Fibroblast of mammary gland (primary cell): ENCODE data around the gene CDYL2.

ENCODE experiments used
- DNase-seq: peaks from one replicate; pipeline ENCODE4 v3.0.0-alpha.2; 2010; ENCODE audit warnings: low read depth
- H3K4me3 ChIP-seq: 2 replicates; pipeline ENCODE4 v1.5.1; 2011; ENCODE audit warnings: low read depth, mild to moderate bottlenecking, low read length, moderate library complexity; ENCODE audit not compliant: control insufficient read depth
- TF ChIP-seq, protein P1 (sequence below): conservative IDR thresholded peaks from 2 replicates; pipeline ENCODE4 v1.5.1; 2011; ENCODE audit warnings: low read depth, low read length, inconsistent platforms; ENCODE audit not compliant: control insufficient read depth, insufficient read depth

The CDYL2 gene

DNA sequence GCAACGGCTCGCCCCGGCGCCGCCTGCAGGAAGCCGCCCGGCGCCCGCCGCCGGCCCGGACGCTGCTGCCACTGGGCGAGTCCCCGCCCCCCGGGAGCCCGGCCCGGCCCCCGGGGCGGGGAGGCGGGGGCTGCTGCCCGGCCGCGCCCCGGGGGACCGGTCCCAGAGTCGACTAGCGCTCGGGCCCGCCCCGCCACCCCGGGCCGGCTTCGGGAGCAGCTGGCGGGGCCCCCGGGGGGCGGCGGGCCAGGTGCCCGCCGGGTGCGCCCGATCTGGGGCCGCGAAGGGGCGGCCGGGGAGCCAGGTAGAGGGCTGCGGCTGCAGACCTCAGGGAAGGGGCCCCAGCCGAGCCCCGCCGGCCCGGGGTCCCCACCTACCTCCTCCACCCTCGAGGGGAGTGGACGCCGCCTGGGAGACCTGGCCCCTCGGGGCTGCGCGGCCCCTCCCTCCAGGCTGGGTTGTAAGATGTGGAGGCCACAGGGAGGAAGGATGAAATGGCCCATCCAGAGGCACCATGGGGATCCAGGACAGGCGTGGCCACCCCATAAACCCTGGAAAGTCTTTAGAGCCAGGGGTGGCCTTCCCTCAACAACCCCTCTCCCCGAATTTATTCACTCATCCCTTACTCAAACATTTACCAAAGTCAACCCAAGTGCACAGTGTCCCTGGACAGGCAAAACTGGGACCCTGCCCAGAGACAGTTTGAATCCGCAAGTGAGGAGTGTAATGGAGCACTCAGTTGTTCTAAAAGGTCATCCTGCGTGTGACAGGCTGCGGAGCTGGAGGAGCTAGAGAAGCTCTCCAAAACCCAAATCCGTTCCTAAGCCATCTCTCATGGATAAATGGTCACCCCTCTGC lies at the start of gene CDYL2:
Gene CDYL2, minus strand, starts transcription at position 73 of the 858 bp plus-strand sequence. CDS start 425 bp downstream, outside the sequence.
- TF ChIP-seq, protein P1, sequence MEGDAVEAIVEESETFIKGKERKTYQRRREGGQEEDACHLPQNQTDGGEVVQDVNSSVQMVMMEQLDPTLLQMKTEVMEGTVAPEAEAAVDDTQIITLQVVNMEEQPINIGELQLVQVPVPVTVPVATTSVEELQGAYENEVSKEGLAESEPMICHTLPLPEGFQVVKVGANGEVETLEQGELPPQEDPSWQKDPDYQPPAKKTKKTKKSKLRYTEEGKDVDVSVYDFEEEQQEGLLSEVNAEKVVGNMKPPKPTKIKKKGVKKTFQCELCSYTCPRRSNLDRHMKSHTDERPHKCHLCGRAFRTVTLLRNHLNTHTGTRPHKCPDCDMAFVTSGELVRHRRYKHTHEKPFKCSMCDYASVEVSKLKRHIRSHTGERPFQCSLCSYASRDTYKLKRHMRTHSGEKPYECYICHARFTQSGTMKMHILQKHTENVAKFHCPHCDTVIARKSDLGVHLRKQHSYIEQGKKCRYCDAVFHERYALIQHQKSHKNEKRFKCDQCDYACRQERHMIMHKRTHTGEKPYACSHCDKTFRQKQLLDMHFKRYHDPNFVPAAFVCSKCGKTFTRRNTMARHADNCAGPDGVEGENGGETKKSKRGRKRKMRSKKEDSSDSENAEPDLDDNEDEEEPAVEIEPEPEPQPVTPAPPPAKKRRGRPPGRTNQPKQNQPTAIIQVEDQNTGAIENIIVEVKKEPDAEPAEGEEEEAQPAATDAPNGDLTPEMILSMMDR, result no peak
- peak within 1 kb of the TSS; percentile 58 for H3K4me3 ChIP-seq
- no peak for DNase-seq

DNA sequence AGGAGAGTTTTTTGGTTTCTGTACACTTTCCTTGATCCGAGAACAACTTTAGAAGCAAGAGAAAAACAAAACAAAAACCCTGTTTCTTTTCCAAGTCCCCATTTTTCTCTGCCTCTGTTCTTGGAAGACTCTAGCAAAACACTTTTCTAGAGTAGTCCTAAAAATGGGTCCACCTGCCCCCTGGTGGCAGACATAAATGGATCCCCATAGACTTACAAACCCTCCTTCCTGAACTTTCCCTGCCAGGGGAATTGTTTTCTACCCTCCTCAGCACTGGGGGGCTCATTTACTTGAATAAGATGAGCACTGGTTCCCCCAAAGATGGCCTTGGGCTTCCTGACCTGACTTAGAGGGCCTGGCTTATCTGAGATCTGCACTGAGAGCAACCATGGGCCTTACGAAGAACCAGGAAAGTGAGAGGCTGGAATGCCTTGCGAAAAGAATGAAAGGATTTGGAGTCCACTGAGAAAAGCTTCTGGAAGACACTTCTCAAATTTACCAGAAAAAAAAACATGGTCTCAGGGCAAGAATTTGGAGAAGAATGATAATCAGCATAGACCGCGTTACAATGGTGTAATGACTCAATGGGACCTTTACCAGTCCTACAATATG lies 48.0 kb upstream of the CDYL2 start:
- TF ChIP-seq, protein P1, result peak; percentile 53
- H3K4me3 ChIP-seq, result no peak overlapping the region
- DNase-seq, result peak; percentile 38

DNA sequence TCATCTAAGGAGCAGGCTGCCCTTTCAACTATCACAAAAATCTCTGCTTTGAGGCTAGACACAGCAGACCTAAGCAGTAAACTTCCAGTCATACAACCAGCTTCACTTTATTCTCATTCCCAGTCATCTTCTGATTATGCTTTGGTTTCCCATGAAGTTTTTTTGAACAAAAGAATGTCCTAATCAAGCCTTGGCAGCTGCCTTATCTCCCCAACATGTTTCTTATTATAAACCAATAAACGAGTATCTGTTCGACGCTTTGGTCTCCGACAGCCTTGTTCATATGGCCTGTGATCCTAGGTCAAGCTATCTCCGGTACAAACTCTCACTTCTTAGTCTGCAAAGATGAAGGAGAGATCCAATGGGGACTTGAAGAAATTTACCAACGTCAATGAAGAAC lies 47.4 kb upstream of the CDYL2 start:
- TF ChIP-seq, protein P1, result no peak
- DNase-seq, result no peak
- H3K4me3 ChIP-seq, result no peak overlapping the region

DNA sequence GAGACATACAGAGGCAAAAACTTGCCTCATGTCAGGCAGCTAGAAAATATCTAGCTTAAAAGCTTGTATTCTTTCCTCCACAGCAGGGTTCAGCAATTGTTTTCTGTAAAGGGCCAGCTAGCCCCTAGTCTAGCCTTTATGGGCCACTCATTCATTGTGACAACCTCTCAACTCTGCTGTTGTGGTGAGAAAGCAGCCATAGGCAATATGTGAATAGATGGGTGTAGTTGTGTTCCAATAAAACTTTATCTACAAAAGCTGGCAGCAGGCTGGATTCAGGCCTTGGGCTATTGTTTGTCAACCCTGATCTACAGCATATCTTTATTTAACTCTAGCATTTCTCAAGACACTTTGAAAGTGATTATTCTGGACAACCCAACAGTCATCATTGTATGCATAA lies 46.4 kb upstream of the CDYL2 start:
- TF ChIP-seq, protein P1, result no peak
- no peak for DNase-seq
- H3K4me3 ChIP-seq, result no peak overlapping the region

DNA sequence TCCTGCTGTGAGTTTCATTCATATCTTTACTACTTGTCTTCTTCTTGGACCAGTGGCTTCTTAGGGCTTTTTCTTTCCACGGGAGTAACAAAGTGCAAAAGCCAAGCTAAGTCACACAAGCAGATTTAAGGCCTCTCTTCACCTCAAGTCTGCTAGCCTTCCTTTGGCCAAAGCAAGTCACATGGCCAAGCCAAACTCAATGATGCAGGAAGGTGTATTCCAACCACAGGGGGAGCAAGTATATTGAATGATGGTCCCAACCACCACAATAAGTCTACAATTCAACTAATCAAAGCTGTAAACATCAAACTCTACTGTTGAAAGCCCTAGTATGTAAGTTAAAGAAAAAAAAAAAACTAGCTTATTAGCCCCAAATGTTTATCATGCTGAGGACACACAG lies 44.5 kb upstream of the CDYL2 start:
- no peak for DNase-seq
- TF ChIP-seq, protein P1, result no peak
- no peak overlapping the region for H3K4me3 ChIP-seq

DNA sequence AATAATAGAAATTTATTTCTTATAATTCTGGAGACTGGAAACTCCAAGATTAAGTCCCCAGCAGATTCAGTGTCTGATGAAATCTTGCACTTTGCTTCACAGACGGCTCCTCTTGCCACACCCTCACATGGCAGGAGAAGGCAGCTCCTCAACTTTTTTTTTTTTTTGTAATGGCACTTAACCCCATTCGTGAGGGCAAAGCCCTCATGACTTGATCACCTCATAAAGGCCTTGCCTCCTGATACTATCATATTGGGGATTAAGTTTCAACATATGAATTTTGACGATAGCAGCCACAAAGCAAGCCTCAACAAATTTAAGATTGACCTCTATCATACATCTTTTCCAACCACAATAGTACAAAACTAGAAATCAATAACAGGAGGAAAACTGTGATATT lies 42.3 kb upstream of the CDYL2 start:
- no peak for DNase-seq
- TF ChIP-seq, protein P1, result no peak
- H3K4me3 ChIP-seq, result no peak overlapping the region
